Mononuclear cell (primary cell): ENCODE results near the gene MAD1L1. TPM values are rescaled to one million over a fixed set of nuclear protein-coding genes. Genes with fewer than 3 reads are reported as not detected.
"Not testable (repeated sequence)": the region's sequence is repeated elsewhere in the genome, so short reads cannot be mapped to it uniquely, and the experiment has no call there.

Experiments
- H3K27me3 ChIP-seq: 2 replicates; pipeline ENCODE4 v1.6.0; 2011; ENCODE audit warnings: low read length, control low read depth; ENCODE audit not compliant: insufficient read depth
- H3K4me1 ChIP-seq: 2 replicates; pipeline ENCODE4 v1.5.1; 2011; ENCODE audit warnings: mild to moderate bottlenecking, low read length, control low read depth; ENCODE audit not compliant: insufficient read depth
- H3K4me3 ChIP-seq: 2 replicates; pipeline ENCODE4 v1.5.1; 2011; ENCODE audit warnings: mild to moderate bottlenecking, low read length, moderate library complexity
- H3K9me3 ChIP-seq: 2 replicates; pipeline ENCODE4 v1.5.1; 2011; ENCODE audit warnings: low read depth, mild to moderate bottlenecking, control low read depth, low read length
- total RNA-seq: library from RNA; depleted of rRNA; stranded (reverse); fragments of >200 nt; gene quantifications from one replicate; pipeline ENCODE4 v1.2.3, GENCODE V29; 2012

Gene MAD1L1
- total RNA-seq, 1 donor: 74.2 TPM

DNA sequence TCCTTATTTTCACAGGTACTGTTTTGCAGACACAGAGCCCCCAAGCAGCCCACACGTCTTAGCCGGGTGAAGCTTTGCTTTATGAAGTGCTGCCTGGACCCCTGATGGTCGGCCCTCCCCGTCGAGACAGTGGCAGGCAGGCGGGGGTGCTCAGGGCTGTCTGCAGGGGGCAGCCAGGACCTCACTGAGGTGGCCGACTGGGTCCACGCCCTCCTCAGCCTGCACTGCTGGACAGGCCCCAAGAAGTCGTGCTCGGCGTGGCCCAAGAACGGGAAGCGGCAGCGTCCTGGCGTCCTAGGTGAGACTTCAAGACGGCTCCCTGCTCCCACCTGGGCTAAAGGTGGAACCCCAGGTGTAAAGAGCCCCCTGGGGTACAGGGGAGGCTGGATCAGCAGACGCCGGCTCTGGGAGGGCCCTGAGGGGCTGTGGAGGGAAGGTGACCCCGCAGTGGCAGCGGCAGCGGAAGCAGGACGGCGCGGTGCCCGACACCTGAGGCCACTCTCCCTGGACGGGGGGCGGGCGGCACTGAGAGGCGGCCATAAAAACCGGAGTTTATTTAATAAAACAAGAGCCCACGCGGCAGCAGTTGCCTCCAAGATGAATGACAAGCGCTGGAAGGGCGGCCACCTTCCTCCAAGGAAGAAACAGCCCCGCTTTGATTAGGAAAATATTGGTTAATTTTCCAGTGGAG, 383.2 kb downstream of the MAD1L1 start:
- no peaks in the 10 kb centered on the region for H3K27me3 ChIP-seq
- no peak overlapping the region for H3K4me3 ChIP-seq
- no peaks in the 10 kb centered on the region for H3K9me3 ChIP-seq
- no peaks in the 10 kb centered on the region for H3K4me1 ChIP-seq

DNA sequence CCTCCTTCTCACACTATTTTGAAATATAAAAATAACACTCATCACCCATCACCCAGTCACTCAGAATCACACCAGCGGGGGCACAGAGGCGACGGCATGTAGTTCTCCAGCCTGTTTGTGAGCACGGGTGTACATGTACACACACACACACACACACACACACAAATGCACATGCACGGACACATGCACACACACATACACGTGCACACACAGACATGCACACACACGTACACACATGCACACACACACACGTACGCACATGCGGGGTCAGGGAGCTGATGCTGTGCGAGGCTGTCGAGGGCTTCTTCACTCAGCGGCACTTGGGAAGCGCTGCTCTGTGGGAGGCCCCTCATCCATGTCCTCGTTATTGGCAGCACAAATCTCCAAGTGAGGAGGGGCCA, 383.8 kb downstream of the MAD1L1 start:
- Histone ChIP-seq H3K4me3 (no peak overlapping the region), H3K27me3 (no peaks in the 10 kb centered on the region), H3K4me1 (no peaks in the 10 kb centered on the region), H3K9me3 (no peaks in the 10 kb centered on the region)

DNA sequence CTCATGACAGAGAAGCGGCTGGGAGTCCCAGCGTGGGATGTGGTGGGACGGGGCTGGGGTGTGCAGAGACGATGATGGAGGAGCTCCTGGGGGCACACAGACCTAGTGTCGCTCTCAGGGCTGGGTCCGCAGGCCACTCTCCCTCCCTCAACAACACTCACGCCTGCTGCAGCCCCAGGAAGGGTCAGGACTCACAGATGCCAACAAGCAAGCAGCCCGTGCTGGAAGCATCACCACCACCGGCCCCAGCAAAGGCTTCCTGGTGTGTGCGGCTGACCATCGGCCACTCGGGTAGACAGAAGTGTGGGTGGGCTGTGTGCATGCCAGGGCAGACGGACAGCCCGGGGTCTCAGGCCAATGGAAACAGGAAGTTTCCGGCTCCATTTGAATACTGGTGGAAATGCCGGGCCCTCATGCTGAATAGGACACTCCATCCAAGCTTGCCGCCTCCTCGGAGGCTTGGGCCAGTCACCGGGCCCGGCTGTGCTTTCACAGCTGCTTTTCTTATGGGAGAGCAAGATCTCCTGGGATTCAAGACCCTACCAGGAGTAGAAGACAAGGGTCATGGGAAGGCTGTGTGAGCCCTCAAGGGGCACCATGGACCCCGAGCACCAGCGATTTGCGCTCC, 384.6 kb downstream of the MAD1L1 start:
- Histone ChIP-seq H3K27me3 (no peaks in the 10 kb centered on the region), H3K4me3 (no peak overlapping the region), H3K9me3 (no peaks in the 10 kb centered on the region), H3K4me1 (no peaks in the 10 kb centered on the region)

DNA sequence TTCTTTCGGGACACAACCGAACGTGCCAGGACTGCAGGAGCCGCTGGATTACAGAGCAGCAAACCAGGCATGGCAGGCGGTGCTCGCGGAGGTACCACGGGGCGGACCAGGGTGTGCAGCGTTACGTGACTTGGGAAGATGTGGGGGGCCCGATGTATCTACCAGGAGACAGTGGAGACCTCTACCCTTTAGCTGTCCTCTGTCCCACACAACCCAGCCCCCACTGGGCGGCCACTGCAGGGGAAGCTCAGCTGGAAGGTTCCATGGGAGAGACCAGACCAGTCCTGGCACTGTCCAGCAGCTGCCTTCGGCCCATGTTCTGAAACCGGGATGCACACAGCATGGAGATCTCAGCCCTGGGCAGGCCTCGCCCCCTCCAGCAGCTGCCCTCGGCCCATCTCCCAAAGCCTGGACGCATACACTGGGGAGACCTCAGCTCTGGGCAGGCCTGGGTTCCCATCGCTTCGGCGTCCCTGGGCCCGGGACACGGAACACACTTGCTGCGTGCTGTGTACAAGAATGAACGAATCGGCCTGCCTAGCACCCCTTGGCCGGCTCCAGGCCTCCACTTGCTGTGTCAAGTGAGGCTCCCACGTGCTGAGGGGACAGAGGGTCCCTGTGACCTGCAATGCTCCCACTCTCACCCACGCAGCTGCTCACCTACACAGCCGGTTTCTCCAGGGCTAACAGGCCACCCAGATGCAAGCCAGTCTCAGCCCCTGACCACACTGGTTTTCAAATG, 385.3 kb downstream of the MAD1L1 start:
- no peaks in the 10 kb centered on the region for H3K27me3 ChIP-seq
- H3K4me3 ChIP-seq: no peak overlapping the region
- H3K4me1 ChIP-seq: no peaks in the 10 kb centered on the region
- no peaks in the 10 kb centered on the region for H3K9me3 ChIP-seq

DNA sequence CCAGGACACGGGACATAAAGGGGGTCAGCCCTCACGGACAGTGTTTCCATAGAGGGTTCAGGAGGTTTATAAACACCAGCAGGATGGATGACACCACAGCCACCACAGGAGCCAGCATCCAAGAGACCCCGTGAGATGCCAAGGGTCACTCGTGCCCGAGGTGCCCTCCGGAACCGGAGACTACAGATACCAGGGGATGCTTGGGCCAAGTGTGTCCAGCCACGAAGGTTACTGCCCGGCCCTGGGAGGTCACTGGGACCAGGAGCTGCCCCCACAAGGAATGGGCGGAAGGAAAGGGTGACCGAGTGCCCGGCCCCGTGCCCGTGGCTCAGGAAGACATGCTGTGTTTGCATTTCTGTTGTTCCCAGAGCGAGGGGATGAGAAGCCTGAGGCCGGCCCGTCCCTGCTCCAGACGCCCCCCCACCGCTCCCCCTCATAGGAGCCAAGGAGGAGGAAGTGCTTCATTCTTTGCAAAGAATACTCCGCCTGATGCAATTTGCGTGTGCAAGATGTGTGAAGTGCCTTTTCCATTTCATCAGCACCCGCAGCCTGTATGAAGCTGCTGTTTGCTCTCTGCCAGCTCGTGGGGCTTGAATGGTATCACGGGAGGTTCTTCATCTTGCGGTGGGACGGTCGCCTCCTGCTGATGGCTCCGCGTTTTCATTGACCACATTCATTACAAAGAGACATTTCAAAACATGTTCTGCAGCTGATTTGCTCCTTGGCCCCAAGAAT, 386.2 kb downstream of the MAD1L1 start:
- Histone ChIP-seq H3K27me3 (no peaks in the 10 kb centered on the region), H3K9me3 (no peaks in the 10 kb centered on the region), H3K4me3 (no peak overlapping the region), H3K4me1 (no peaks in the 10 kb centered on the region)

DNA sequence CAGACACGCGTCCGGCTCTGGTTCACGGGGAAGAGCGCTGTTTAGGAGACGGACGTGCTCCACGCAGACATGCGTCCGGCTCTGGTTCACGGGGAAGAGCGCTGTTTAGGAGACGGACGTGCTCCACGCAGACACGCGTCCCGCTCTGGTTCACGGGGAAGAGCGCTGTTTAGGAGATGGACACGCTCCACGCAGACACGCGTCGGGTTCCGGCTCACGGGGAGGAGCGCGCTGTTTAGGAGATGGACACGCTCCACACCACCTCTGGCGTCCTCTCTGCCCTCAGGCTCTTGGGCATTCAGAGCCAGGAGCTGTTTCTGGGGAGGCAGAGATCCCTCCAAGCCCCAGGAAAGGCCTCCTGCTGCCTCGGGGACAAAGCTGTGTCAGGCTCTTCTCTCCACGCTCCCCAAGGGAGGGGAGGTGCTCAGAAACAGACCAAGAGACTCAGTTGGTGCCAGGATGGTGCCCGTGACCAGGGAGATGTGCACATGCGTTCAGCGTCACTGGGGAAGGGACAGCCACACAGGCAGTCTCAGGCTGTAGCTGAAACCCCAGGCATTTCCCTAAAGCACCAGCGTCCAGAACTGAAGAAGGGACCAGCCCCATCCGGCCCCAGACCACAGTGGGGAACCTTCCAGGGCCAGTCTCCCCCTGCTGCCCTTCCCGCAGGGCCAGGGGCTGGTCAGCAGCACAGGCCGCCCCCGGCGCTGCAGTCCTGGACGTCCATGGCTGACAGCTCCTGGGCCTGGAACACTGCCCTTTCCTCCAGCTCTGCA, 387.0 kb downstream of the MAD1L1 start:
- Histone ChIP-seq H3K4me1 (no peaks in the 10 kb centered on the region), H3K4me3 (no peak overlapping the region), H3K27me3 (no peaks in the 10 kb centered on the region), H3K9me3 (no peaks in the 10 kb centered on the region)

DNA sequence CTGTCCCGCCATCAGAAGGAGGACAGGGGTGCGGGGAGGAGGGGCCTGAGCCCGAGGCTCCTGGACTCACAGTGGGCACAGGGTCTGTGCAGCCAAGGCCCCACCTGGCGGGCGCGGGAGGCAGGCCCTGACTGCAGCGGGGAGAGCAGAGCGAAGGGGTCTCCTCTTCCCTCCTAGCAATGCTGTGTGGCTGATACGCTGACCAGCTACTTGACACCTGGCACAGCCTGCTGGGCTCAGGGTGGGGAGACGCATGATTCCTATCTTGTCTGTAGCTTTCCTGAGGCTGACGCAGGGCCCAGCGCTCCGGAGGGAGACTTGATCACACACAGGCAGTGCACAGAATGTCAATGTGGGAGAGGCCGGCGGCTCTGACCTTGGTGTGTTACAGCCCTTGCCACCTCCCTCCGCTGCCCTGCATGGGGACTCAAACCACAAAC, 387.8 kb downstream of the MAD1L1 start:
- H3K4me1 ChIP-seq: no peaks in the 10 kb centered on the region
- no peak overlapping the region for H3K4me3 ChIP-seq
- no peaks in the 10 kb centered on the region for H3K9me3 ChIP-seq
- H3K27me3 ChIP-seq: no peaks in the 10 kb centered on the region

DNA sequence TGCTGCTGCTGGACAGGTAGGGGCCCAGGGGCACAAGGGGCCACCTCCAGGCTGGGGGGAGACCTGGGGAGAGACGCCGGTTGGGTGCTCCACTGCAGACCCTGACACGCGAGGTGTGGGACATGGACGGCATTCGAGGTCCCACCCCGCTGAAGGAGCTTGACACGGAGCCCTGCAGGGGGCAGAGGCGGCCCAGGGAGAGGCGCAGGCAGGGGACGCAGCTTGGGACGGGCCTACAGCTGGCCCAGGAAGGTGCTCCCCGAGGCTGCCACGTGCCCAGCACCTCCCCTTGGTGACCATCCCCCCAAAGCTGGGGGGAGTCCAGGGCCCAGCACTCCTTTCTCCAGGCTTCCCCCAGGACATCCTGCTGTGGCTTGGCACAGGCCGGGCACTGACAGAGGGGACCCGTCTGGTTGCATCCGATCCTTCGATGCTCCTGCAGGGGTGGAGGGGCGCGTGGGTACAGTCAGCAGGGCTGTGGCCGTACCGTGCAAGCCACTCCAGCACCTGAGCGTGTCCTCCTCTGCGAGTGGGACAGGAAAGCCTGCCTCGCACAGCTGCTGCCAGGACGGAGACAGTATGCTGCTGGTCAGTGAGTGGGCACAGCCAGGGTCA, 388.3 kb downstream of the MAD1L1 start:
- H3K4me3 ChIP-seq: no peak overlapping the region
- no peaks in the 10 kb centered on the region for H3K4me1 ChIP-seq
- H3K9me3 ChIP-seq: no peaks in the 10 kb centered on the region
- no peaks in the 10 kb centered on the region for H3K27me3 ChIP-seq

DNA sequence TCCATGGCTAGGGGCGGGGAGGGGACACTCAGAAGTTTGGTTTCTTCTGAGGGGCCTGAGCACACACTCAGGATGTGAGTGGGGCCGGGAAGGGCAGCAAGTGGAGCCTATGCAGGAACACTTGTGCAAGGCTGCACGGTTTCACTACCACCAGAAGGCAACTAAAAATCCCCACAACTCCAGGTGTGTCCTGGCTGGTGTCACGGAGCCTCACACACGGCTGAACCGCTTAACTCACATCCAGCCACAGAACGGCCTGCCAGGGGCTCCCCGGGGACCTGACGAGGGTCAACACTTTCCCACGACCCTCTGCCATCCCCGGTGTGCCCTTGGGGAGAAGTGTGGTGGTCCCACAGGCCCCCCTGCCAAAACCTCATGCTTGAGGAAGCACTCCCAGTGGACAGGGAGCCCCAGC, 388.8 kb downstream of the MAD1L1 start:
- no peaks in the 10 kb centered on the region for H3K4me1 ChIP-seq
- H3K4me3 ChIP-seq: no peak overlapping the region
- no peaks in the 10 kb centered on the region for H3K27me3 ChIP-seq
- H3K9me3 ChIP-seq: no peaks in the 10 kb centered on the region

DNA sequence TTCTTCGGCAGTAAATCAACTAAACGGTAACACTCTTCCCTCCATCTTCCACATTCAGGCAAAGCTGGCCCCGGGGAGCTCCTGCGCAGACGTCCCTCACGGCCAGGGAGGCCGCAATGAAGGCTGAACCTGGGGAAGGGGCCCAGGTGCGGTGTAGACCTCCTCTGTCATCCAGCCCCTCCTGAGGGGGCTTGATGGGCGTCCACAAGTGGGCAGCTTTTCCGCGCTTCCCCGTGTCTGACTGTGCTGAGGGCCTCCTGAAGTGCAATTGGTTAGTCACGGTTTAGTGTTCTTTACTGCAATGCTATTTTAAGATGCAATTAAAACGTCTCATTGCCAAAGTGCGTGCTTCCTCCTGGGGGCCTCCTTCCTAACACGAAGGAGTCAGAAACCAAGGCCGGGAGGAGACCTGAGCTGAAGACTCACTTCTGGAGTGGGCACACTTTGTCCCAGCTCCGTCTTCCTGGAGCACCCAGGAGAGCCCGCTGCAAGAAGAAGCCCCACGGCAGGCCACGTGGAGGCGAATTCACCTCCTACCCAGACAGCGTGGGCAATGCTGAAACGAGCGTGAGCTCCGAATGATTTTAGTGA, 389.4 kb downstream of the MAD1L1 start:
- H3K4me3 ChIP-seq: no peak overlapping the region
- no peaks in the 10 kb centered on the region for H3K27me3 ChIP-seq
- no peaks in the 10 kb centered on the region for H3K4me1 ChIP-seq
- no peaks in the 10 kb centered on the region for H3K9me3 ChIP-seq

DNA sequence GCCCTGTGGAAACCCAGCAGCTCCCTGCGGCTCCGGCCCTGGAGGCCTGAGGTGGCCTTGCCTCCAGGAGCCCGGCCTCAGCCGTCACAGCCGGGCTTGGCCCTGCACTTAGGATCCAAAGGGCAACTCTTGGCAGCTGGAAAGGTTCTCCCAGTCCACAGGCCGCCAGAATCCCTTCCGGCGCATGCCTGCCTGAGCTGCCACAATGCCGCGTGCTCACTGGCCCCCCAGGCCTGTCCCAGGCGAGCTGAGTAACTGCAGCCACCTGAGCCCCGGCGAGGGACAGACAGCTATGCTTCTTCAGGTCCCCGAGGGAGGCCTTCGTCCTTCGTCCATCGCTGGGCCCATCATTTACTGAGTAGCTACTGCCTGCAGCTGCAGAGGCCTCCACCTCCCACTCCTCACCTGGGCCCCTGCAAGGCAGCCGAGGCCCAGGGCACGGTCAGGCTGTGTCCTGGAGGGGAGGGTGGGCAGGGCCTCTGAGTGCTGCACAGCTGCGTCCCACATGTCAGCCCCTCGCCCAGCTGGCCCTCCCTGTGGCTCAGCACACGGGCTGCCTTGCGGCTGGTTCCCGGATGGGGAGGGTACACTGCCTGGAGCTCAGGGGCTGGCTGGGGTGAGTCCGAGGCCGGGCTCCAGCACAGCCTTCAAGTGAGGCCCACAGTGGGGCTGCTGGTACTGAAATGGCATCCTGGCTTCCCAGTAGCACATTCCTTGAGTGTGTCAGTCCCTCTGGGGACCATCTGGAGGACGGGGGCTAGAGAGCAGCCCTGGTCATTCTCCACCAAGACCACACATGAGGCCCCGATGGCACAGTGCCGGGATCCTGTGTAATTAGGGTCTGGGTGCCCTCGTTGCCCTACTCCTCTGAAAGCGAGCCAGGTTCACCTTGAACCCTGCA, 390.2 kb downstream of the MAD1L1 start:
- Histone ChIP-seq H3K27me3 (no peaks in the 10 kb centered on the region), H3K4me1 (no peaks in the 10 kb centered on the region), H3K4me3 (no peak overlapping the region), H3K9me3 (no peaks in the 10 kb centered on the region)

DNA sequence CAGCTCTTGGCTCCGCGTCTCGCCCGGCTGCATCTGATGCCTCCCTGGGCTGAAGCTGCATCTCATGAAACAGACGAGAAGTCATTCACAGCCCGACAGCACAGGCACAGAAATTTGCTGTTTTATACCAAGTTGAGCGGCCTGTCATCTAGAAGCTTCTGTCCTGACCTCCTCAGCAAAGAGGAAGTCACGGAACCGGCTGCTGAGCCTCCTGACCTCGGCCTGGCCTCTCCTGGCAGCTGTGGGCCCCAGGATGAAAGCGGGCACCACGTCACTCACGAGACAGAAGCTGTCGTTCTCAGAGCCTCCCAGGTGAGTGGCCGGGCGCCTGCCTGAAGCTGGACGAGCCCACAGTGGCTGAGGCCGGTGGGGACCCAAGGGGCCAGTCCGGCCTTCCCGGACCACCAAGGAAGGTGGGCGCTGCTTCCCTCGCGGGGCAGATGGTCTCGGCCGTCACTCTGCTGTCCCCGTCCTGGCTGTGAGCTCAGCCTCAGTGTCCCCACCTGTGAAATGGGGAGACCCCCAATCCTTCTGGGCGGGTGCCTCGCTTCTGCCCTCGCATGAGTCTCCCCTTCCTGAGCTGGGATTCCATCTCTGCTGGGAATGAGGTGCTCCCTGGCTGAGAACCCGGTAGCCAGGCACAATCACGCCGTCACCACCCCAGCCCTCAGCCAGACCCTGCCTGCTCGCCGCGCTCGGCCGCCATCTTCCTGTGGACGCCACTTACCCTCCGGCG, 391.3 kb downstream of the MAD1L1 start:
- not testable (repeated sequence) for H3K4me1 ChIP-seq, H3K4me3 ChIP-seq, H3K9me3 ChIP-seq, H3K27me3 ChIP-seq

DNA sequence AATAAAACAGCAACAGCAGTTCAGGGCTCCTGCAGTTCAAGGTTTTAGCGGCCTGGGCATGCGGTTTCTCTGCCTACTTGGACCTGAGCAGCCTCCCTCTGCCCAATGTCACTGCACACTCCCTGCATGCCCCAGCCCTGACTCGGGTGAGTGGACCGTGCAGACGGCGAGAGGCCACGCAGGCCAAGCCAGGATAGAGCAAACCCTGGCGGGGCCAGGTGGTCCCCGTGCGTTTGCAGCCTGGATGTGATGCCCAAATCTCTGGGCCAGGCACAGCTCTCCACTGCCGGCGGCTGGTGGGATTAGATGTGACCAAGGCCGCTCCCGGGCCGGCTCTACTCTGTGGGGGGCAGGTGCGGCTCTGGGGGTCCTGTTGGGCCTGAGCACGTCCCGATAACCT, 392.0 kb downstream of the MAD1L1 start:
- not testable (repeated sequence) for H3K9me3 ChIP-seq, H3K27me3 ChIP-seq, H3K4me1 ChIP-seq, H3K4me3 ChIP-seq
